Body of pancreas (tissue), 4 donors: ENCODE data around the gene OTUB2.

ENCODE experiments used
- POLR2A ChIP-seq, 3 donors: fragments of 450-650 bp; IDR thresholded peaks; one replicate each; pipeline ENCODE4 v1.6.1; 2016; ENCODE audit warnings: antibody characterized with exemption in 3 of 3, mild to moderate bottlenecking in 2 of 3
- TF ChIP-seq, protein P1 (sequence below), 7 experiments: fragments of 450-650 bp in 4 of 7; fragments of 200-600 bp in 3 of 7; sonication (generic) in 3 of 7; IDR thresholded peaks; one replicate each; pipeline ENCODE4 v1.5.1; 2016 to 2019; ENCODE audit warnings: antibody characterized with exemption in 7 of 7

DNA sequence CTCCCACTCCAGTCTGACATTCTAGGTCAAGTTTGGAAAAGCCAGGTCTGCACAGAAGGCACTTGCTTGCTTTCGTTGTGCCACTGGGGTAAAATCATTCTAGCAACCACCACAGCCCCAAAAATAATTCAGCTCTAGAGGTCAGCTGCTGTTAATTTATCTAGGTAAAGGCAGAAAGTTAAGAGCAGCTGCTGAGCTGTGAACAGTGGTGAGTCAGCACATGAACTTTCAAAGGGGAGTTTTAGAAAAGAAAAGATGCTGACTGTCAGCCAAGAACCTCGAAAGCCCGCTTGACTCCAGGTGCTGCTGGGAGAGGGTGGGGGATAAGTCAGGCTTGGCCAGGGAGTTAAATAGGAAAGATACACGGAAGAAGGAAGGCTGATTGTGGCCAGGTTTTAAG lies 16.4 kb upstream of the OTUB2 start:
- TF ChIP-seq, protein P1, sequence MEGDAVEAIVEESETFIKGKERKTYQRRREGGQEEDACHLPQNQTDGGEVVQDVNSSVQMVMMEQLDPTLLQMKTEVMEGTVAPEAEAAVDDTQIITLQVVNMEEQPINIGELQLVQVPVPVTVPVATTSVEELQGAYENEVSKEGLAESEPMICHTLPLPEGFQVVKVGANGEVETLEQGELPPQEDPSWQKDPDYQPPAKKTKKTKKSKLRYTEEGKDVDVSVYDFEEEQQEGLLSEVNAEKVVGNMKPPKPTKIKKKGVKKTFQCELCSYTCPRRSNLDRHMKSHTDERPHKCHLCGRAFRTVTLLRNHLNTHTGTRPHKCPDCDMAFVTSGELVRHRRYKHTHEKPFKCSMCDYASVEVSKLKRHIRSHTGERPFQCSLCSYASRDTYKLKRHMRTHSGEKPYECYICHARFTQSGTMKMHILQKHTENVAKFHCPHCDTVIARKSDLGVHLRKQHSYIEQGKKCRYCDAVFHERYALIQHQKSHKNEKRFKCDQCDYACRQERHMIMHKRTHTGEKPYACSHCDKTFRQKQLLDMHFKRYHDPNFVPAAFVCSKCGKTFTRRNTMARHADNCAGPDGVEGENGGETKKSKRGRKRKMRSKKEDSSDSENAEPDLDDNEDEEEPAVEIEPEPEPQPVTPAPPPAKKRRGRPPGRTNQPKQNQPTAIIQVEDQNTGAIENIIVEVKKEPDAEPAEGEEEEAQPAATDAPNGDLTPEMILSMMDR (IDR thresholded peaks at IDR 0.05) = no peak
- TF ChIP-seq POLR2A (IDR thresholded peaks at IDR 0.05) = no peak
